D341Med (cell line): ENCODE measurements around the gene BCKDK.

ENCODE experiments used
- DNase-seq: peaks from one replicate; pipeline ENCODE4 v3.0.0; 2012; ENCODE audit warnings: low spot score

The BCKDK gene

GRCh38 chr16:31080035-31080629 lies 28.1 kb upstream of the BCKDK start:
- peak; percentile 15 for DNase-seq

GRCh38 chr16:31080756-31081419 lies 27.3 kb upstream of the BCKDK start:
- DNase-seq, result peak; percentile 15

GRCh38 chr16:31081428-31082351 lies 26.5 kb upstream of the BCKDK start:
- DNase-seq, result peak; percentile 22

- peak; percentile 22 for DNase-seq
Measured at GRCh38 chr16:31082368-31083045, 25.7 kb upstream of the BCKDK start.

GRCh38 chr16:31083081-31083480 lies 25.1 kb upstream of the BCKDK start:
- peak; percentile 14 for DNase-seq

- DNase-seq, result peak; percentile 14
Measured at GRCh38 chr16:31083556-31083955, 24.6 kb upstream of the BCKDK start.

GRCh38 chr16:31083981-31084380 lies 24.2 kb upstream of the BCKDK start:
- peak; percentile 14 for DNase-seq

GRCh38 chr16:31084584-31085302 lies 23.4 kb upstream of the BCKDK start:
- DNase-seq, result peak; percentile 26

- DNase-seq, result peak; percentile 12
Measured at GRCh38 chr16:31085411-31085810, 22.8 kb upstream of the BCKDK start.

GRCh38 chr16:31085873-31086628 lies 22.1 kb upstream of the BCKDK start:
- peak; percentile 22 for DNase-seq

- no peak for DNase-seq
Measured at GRCh38 chr16:31086629-31086906, 21.6 kb upstream of the BCKDK start.

- DNase-seq, result peak; percentile 21
Measured at GRCh38 chr16:31087481-31087880, 20.7 kb upstream of the BCKDK start.

- peak; percentile 54 for DNase-seq
Measured at GRCh38 chr16:31087971-31088370, 20.2 kb upstream of the BCKDK start.

GRCh38 chr16:31088459-31089183 lies 19.6 kb upstream of the BCKDK start, which contains the start of gene PRSS53:
Gene PRSS53 (minus strand): TSS chr16:31088943. CDS start chr16:31088809, 134 bp downstream.
- peak; percentile 20 for DNase-seq

- DNase-seq, result no peak
Measured at GRCh38 chr16:31089199-31089598, 19.0 kb upstream of the BCKDK start.

- DNase-seq, result no peak
Measured at GRCh38 chr16:31090540-31090939, 17.6 kb upstream of the BCKDK start.

GRCh38 chr16:31092330-31092729 lies 15.9 kb upstream of the BCKDK start:
- DNase-seq, result no peak

GRCh38 chr16:31093132-31093703 lies 15.0 kb upstream of the BCKDK start:
- peak; percentile 64 for DNase-seq

- DNase-seq, result peak; percentile 53
Measured at GRCh38 chr16:31094088-31094423, 14.1 kb upstream of the BCKDK start.
